HG03175 (cell line): ENCODE results near the gene DAB2.
"Not testable (repeated sequence)": the region's sequence is repeated elsewhere in the genome, so short reads cannot be mapped to it uniquely, and the experiment has no call there.

ENCODE experiments used
- ATAC-seq: cut with Tn5 transposase; IDR thresholded peaks from one replicate; pipeline ENCODE4 v1.9.1; 2021; ENCODE audit warnings: mild to moderate bottlenecking, moderate library complexity; ENCODE audit not compliant: unreplicated experiment

The DAB2 gene

GRCh38 chr5:39352951-39353350, 71.8 kb downstream of the DAB2 start:
- no peak for ATAC-seq

- ATAC-seq: no peak
These were observed 72.6 kb downstream of the DAB2 start for GRCh38 chr5:39352170-39352569.

GRCh38 chr5:39349484-39349883, 75.3 kb downstream of the DAB2 start:
- ATAC-seq: no peak

- ATAC-seq: no peak
These were observed 82.3 kb downstream of the DAB2 start for GRCh38 chr5:39342460-39342859.

GRCh38 chr5:39341896-39342295, 82.9 kb downstream of the DAB2 start:
- ATAC-seq: no peak

- no peak for ATAC-seq
These were observed 84.3 kb downstream of the DAB2 start for GRCh38 chr5:39340506-39340905.

GRCh38 chr5:39337252-39337915, 87.4 kb downstream of the DAB2 start:
- ATAC-seq: no peak

GRCh38 chr5:39334296-39334695, 90.5 kb downstream of the DAB2 start:
- not testable (repeated sequence) for ATAC-seq

- no peak for ATAC-seq
These were observed 91.7 kb downstream of the DAB2 start for GRCh38 chr5:39333104-39333503.

GRCh38 chr5:39331861-39332381, 92.9 kb downstream of the DAB2 start:
- ATAC-seq: no peak

GRCh38 chr5:39328731-39329130, 96.0 kb downstream of the DAB2 start:
- ATAC-seq: no peak

GRCh38 chr5:39323542-39323941, 101.2 kb downstream of the DAB2 start:
- no peak for ATAC-seq
